HCT116 (cell line): ENCODE results near the gene SHCBP1L. TPM values are rescaled to one million over a fixed set of nuclear protein-coding genes. Genes with fewer than 3 reads are reported as not detected.

Experiments
- ATAC-seq: fragments of 200-7000 bp; cut with Tn5 transposase; 2 replicates; pipeline ENCODE4 v1.9.1; 2020; ENCODE audit warnings: mild to moderate bottlenecking, moderate library complexity
- BruUV-seq: library from RNA; stranded (reverse); fragments of 400-500 nt; replicated peaks from 2 replicates; lab custom pipeline; 2021; lab: Mats Ljungman, UMichigan
- CTCF ChIA-PET: fragments of 300-600 bp; sonication (Branson Sonifier 250); formaldehyde crosslinking; loops from one replicate; lab custom pipeline; 2021; ENCODE audit warnings: antibody characterized with exemption; lab: Charles Lee
- POLR2A ChIA-PET: fragments of 300-600, 350-600 bp; sonication (Branson Sonifier 250); formaldehyde crosslinking; loops from one replicate; lab custom pipeline; 2021; ENCODE audit warnings: antibody characterized with exemption; lab: Charles Lee
- RAD21 ChIA-PET, 2 experiments: fragments of 300-600 bp; sonication (Branson Sonifier 250); formaldehyde crosslinking; loops; one replicate each; lab custom pipeline; 2023; ENCODE audit warnings: low total read pairs in 2 of 2; ENCODE audit not compliant: uncharacterized antibody in 2 of 2, unreplicated experiment in 2 of 2, low non-redundant PET in 1 of 2; lab: Charles Lee
- DNase-seq: peaks from one replicate; pipeline ENCODE4 v3.0.0-alpha.2; 2010; ENCODE audit warnings: low read depth, low spot score
- H2AFZ ChIP-seq: fragments of 200-600 bp; shearing (Covaris generic), sonication (generic); 2 replicates; pipeline ENCODE4 v1.6.1; 2017; ENCODE audit warnings: low read depth, mixed run types, mixed read lengths, antibody characterized with exemption, low read length; ENCODE audit not compliant: poor library complexity, severe bottlenecking
- H3K27ac ChIP-seq: 2 replicates; pipeline ENCODE4 v1.5.1; 2012; ENCODE audit warnings: low read depth, low read length
- H3K27me3 ChIP-seq: fragments of 200-600 bp; sonication (generic); 2 replicates; pipeline ENCODE4 v1.6.1; 2016; ENCODE audit warnings: mixed run types, low read length, mixed read lengths; ENCODE audit not compliant: insufficient read depth
- H3K36me3 ChIP-seq, 2 experiments: fragments of 200-500 bp in 1 of 2; fragments of 200-600 bp in 1 of 2; sonication (Bioruptor generic) in 1 of 2; sonication (generic) in 1 of 2; 2 replicates each; pipeline versions ENCODE4 v1.5.1 to v1.6.1; 2014 to 2016; ENCODE audit warnings: low read length in 2 of 2, inconsistent platforms in 1 of 2, mixed read lengths in 1 of 2, mixed run types in 1 of 2; ENCODE audit not compliant: insufficient read depth in 2 of 2, control insufficient read depth in 1 of 2
- H3K4me1 ChIP-seq, 2 experiments: fragments of 200-600 bp in 1 of 2; sonication (generic) in 1 of 2; 2 replicates each; pipeline versions ENCODE4 v1.5.1 to v1.6.1; 2012 to 2017; ENCODE audit warnings: low read length in 2 of 2, inconsistent platforms in 1 of 2, mild to moderate bottlenecking in 1 of 2, mixed read lengths in 1 of 2, mixed run types in 1 of 2, moderate library complexity in 1 of 2; ENCODE audit not compliant: insufficient read depth in 2 of 2, control insufficient read depth in 1 of 2
- H3K4me2 ChIP-seq: fragments of 200-600 bp; sonication (generic); 2 replicates; pipeline ENCODE4 v1.6.1; 2017; ENCODE audit warnings: mixed run types, low read length, mixed read lengths
- H3K4me3 ChIP-seq, 2 experiments: fragments of 200-600 bp in 1 of 2; sonication (generic) in 1 of 2; replicated peaks in 1 of 2; 2 replicates each; pipeline ENCODE4 v1.5.1; 2011 to 2016; ENCODE audit warnings: low read length in 2 of 2, control low read depth in 1 of 2, low read depth in 1 of 2, mild to moderate bottlenecking in 1 of 2, mixed read lengths in 1 of 2, mixed run types in 1 of 2
- H3K79me2 ChIP-seq: fragments of 200-600 bp; sonication (generic); 2 replicates; pipeline ENCODE4 v1.6.1; 2017; ENCODE audit warnings: mild to moderate bottlenecking, mixed run types, low read length, moderate library complexity, mixed read lengths; ENCODE audit not compliant: insufficient read depth
- H3K9ac ChIP-seq: fragments of 200-600 bp; sonication (generic); 2 replicates; pipeline ENCODE4 v1.6.1; 2016; ENCODE audit warnings: low read length, mixed read lengths
- H3K9me2 ChIP-seq: fragments of 200-600 bp; sonication (generic), shearing (Covaris generic); 2 replicates; pipeline ENCODE4 v1.6.1; 2017; ENCODE audit warnings: mixed run types, mild to moderate bottlenecking, moderate library complexity; ENCODE audit not compliant: insufficient read depth
- H3K9me3 ChIP-seq, 2 experiments: fragments of 200-500 bp in 1 of 2; fragments of 200-600 bp in 1 of 2; sonication (Bioruptor generic) in 1 of 2; sonication (generic) in 1 of 2; 2 replicates each; pipeline ENCODE4 v1.6.1; 2014 to 2017; ENCODE audit warnings: low read length in 2 of 2, mixed read lengths in 2 of 2, inconsistent platforms in 1 of 2, low read depth in 1 of 2, mild to moderate bottlenecking in 1 of 2, mixed run types in 1 of 2, moderate library complexity in 1 of 2; ENCODE audit not compliant: control insufficient read depth in 1 of 2, insufficient read depth in 1 of 2
- H4K20me1 ChIP-seq: fragments of 200-600 bp; sonication (generic), shearing (Covaris generic); 2 replicates; pipeline ENCODE4 v1.6.1; 2017; ENCODE audit warnings: mixed run types, mild to moderate bottlenecking, moderate library complexity; ENCODE audit not compliant: insufficient read depth
- ATF3 ChIP-seq: IDR thresholded peaks from 2 replicates; pipeline ENCODE4 v1.6.1; 2012
- EGR1 ChIP-seq: IDR thresholded peaks from 2 replicates; pipeline ENCODE4 v1.6.1; 2012; ENCODE audit warnings: low read depth
- EZH2phosphoT487 ChIP-seq: fragments of 200-600 bp; IDR thresholded peaks from 2 replicates; pipeline ENCODE4 v1.6.1; 2018; ENCODE audit warnings: antibody characterized with exemption, borderline replicate concordance
- SRF ChIP-seq: IDR thresholded peaks from 2 replicates; pipeline ENCODE4 v1.6.1; 2012; ENCODE audit warnings: low read depth
- YY1 ChIP-seq: IDR thresholded peaks from 2 replicates; pipeline ENCODE4 v1.6.1; 2011; ENCODE audit warnings: low read length, low read depth, moderate library complexity, mild to moderate bottlenecking; ENCODE audit not compliant: insufficient replicate concordance; ENCODE audit errors: extremely low read depth
- ZFX ChIP-seq: fragments of 450-650 bp; IDR thresholded peaks from 2 replicates; pipeline ENCODE4 v1.6.1; 2017
- intact Hi-C: fragments of 100-400 bp; cut with micrococcal nuclease; formaldehyde crosslinking; loops from 2 replicates; pipeline ENCODE4 v1.10.0; 2022
- total RNA-seq: library from RNA; stranded (reverse); gene quantifications from one replicate; pipeline ENCODE4 v1.2.1, GENCODE V29; 2021; ENCODE audit not compliant: unreplicated experiment

Gene SHCBP1L
- total RNA-seq, 1 experiment from 2014 or later = not detected

GRCh38 chr1:182996816-182997215 is 43.9 kb upstream of the SHCBP1L start:
- ChIA-PET RAD21 (no interaction called here), CTCF (no interaction called here)
- Histone ChIP-seq H3K4me2 (no peak overlapping the region), H3K9me3 (no peaks in the 10 kb centered on the region), H3K27ac (no peak overlapping the region), H3K4me3 (no peak overlapping the region), H3K4me1 (peaks cover 0 to 8% of the 10 kb centered on the region in 2 experiments; a peak in 1 of 4 replicates)
- no peak for ATAC-seq
- intact Hi-C loops = no loop called here
- TF ChIP-seq ATF3 (no peak), EGR1 (no peak), SRF (no peak)
- TF ChIP-seq, all 23 proteins: peak for 0
- POLR2A ChIA-PET = no interaction called here
- no peaks in the 10 kb centered on the region for H3K36me3 ChIP-seq
- no peak overlapping the region for H3K9ac ChIP-seq
- no peaks in the 10 kb centered on the region for H3K9me2 ChIP-seq
- no peaks in the 10 kb centered on the region for H4K20me1 ChIP-seq
- H3K79me2 ChIP-seq = no peaks in the 10 kb centered on the region
- DNase-seq = no peak
- no peak overlapping the region for H2AFZ ChIP-seq
- H3K27me3 ChIP-seq = no peaks in the 10 kb centered on the region
- BruUV-seq = no TSS peak

- intact Hi-C loops = no loop called here
- Histone ChIP-seq H3K27ac (no peak overlapping the region), H2AFZ (peak overlapping the region; percentile 44)
Observed at GRCh38 chr1:182995894-182996293, 42.9 kb upstream of the SHCBP1L start.

More at GRCh38 chr1:182995894-182996293, 42.9 kb upstream of the SHCBP1L start:
- Histone ChIP-seq H3K4me2 (no peak overlapping the region), H3K9me2 (no peaks in the 10 kb centered on the region), H3K9ac (no peak overlapping the region), H3K4me3 (no peak overlapping the region), H3K79me2 (no peaks in the 10 kb centered on the region), H4K20me1 (no peaks in the 10 kb centered on the region), H3K27me3 (no peaks in the 10 kb centered on the region), H3K4me1 (peaks cover 0 to 10% of the 10 kb centered on the region in 2 experiments; a peak in 2 of 4 replicates), H3K9me3 (no peaks in the 10 kb centered on the region), H3K36me3 (no peaks in the 10 kb centered on the region)
- ChIA-PET RAD21 (no interaction called here), POLR2A (no interaction called here), CTCF (no interaction called here)
- TF ChIP-seq ZFX = no peak
- TF ChIP-seq EZH2phosphoT487 = no peak
- peak; percentile 53 for TF ChIP-seq SRF
- TF ChIP-seq YY1 = no peak
- no TSS peak for BruUV-seq
- DNase-seq (no peak), ATAC-seq (no peak)
